ENCODE results near the gene ZNFX1.

The ZNFX1 gene

GRCh38 chr20:49286689-49287551 is 9.1 kb upstream of the ZNFX1 start:
- H3K4me1 Mint-ChIP-seq: peaks cover 38% of the 10 kb centered on the region
- ATAC-seq (ENCODE audit: low read depth): no peak
- no peaks in the 10 kb centered on the region for H3K27me3 Mint-ChIP-seq
- H3K9me3 Mint-ChIP-seq: peaks cover 27% of the 10 kb centered on the region
- H3K4me3 Mint-ChIP-seq: no peak overlapping the region
- DNase-seq (ENCODE audit: low spot score in 2 of 2): no peak
- H3K27ac Mint-ChIP-seq: no peak overlapping the region
- peaks cover 88% of the 10 kb centered on the region for H3K36me3 Mint-ChIP-seq

- no peak overlapping the region for H3K4me3 Mint-ChIP-seq
- H3K27me3 Mint-ChIP-seq: no peaks in the 10 kb centered on the region
- H3K4me1 Mint-ChIP-seq: peaks cover 41% of the 10 kb centered on the region
- H3K27ac Mint-ChIP-seq: peak overlapping the region; percentile 75
- no peak for DNase-seq (ENCODE audit: low spot score in 2 of 2)
- no peak for ATAC-seq (ENCODE audit: low read depth)
- H3K36me3 Mint-ChIP-seq: peaks cover 95% of the 10 kb centered on the region
- peaks cover 27% of the 10 kb centered on the region for H3K9me3 Mint-ChIP-seq
These were observed 8.1 kb upstream of the ZNFX1 start for GRCh38 chr20:49285813-49286494.

GRCh38 chr20:49285233-49285668 is 7.4 kb upstream of the ZNFX1 start:
- Mint-ChIP-seq H3K27ac (peak overlapping the region; percentile 75), H3K36me3 (peaks cover 95% of the 10 kb centered on the region), H3K4me1 (peaks cover 43% of the 10 kb centered on the region), H3K27me3 (no peaks in the 10 kb centered on the region), H3K4me3 (peak overlapping the region; percentile 16), H3K9me3 (peaks cover 28% of the 10 kb centered on the region)
- no peak for ATAC-seq (ENCODE audit: low read depth)
- DNase-seq (ENCODE audit: low spot score in 2 of 2): no peak

- no peak for ATAC-seq (ENCODE audit: low read depth)
- Mint-ChIP-seq H3K36me3 (peaks cover 95% of the 10 kb centered on the region), H3K4me1 (peaks cover 43% of the 10 kb centered on the region), H3K27me3 (no peaks in the 10 kb centered on the region), H3K27ac (peak overlapping the region; percentile 75), H3K4me3 (no peak overlapping the region), H3K9me3 (peaks cover 30% of the 10 kb centered on the region)
- no peak for DNase-seq (ENCODE audit: low spot score in 2 of 2)
These were observed 7.0 kb upstream of the ZNFX1 start for GRCh38 chr20:49284818-49285217.

- Mint-ChIP-seq H3K9me3 (peaks cover 30% of the 10 kb centered on the region), H3K4me1 (peaks cover 41% of the 10 kb centered on the region), H3K4me3 (peak overlapping the region; percentile 45), H3K36me3 (peaks cover 94% of the 10 kb centered on the region), H3K27me3 (no peaks in the 10 kb centered on the region), H3K27ac (peak overlapping the region; percentile 97)
- ATAC-seq (ENCODE audit: low read depth) (no peak), DNase-seq (ENCODE audit: low spot score in 2 of 2) (no peak)
These were observed 6.1 kb upstream of the ZNFX1 start for GRCh38 chr20:49283703-49284625.

- ATAC-seq (ENCODE audit: low read depth) (no peak), DNase-seq (ENCODE audit: low spot score in 2 of 2) (no peak)
- H3K27me3 Mint-ChIP-seq: no peaks in the 10 kb centered on the region
- peak overlapping the region; percentile 60 for H3K4me3 Mint-ChIP-seq
- H3K36me3 Mint-ChIP-seq: peaks cover 86% of the 10 kb centered on the region
- peaks cover 41% of the 10 kb centered on the region for H3K4me1 Mint-ChIP-seq
- peaks cover 30% of the 10 kb centered on the region for H3K9me3 Mint-ChIP-seq
- peak overlapping the region; percentile 97 for H3K27ac Mint-ChIP-seq
These were observed 5.4 kb upstream of the ZNFX1 start for GRCh38 chr20:49283176-49283702.

GRCh38 chr20:49282584-49283171 is 4.8 kb upstream of the ZNFX1 start:
- peak overlapping the region; percentile 97 for H3K27ac Mint-ChIP-seq
- peak overlapping the region; percentile 60 for H3K4me3 Mint-ChIP-seq
- peaks cover 30% of the 10 kb centered on the region for H3K9me3 Mint-ChIP-seq
- no peaks in the 10 kb centered on the region for H3K27me3 Mint-ChIP-seq
- peaks cover 41% of the 10 kb centered on the region for H3K4me1 Mint-ChIP-seq
- peaks cover 81% of the 10 kb centered on the region for H3K36me3 Mint-ChIP-seq
- ATAC-seq (ENCODE audit: low read depth) (no peak), DNase-seq (ENCODE audit: low spot score in 2 of 2) (no peak)

GRCh38 chr20:49281913-49282467 is 4.1 kb upstream of the ZNFX1 start:
- H3K36me3 Mint-ChIP-seq: peaks cover 74% of the 10 kb centered on the region
- no peaks in the 10 kb centered on the region for H3K27me3 Mint-ChIP-seq
- H3K9me3 Mint-ChIP-seq: peaks cover 26% of the 10 kb centered on the region
- ATAC-seq (ENCODE audit: low read depth) (no peak), DNase-seq (ENCODE audit: low spot score in 2 of 2) (no peak)
- H3K4me3 Mint-ChIP-seq: peak overlapping the region; percentile 39
- peaks cover 46% of the 10 kb centered on the region for H3K4me1 Mint-ChIP-seq
- H3K27ac Mint-ChIP-seq: peak overlapping the region; percentile 97

GRCh38 chr20:49281059-49281912 is 3.4 kb upstream of the ZNFX1 start:
- Mint-ChIP-seq H3K4me3 (peak overlapping the region; percentile 39), H3K27me3 (no peaks in the 10 kb centered on the region), H3K27ac (peak overlapping the region; percentile 97), H3K9me3 (peaks cover 25% of the 10 kb centered on the region), H3K4me1 (peaks cover 53% of the 10 kb centered on the region), H3K36me3 (peaks cover 67% of the 10 kb centered on the region)
- DNase-seq (ENCODE audit: low spot score in 2 of 2) (peak in 1 of 2 donors; percentile 42), ATAC-seq (ENCODE audit: low read depth) (no peak)

- Mint-ChIP-seq H3K4me1 (peaks cover 57% of the 10 kb centered on the region), H3K36me3 (peaks cover 60% of the 10 kb centered on the region), H3K27me3 (no peaks in the 10 kb centered on the region), H3K9me3 (peaks cover 22% of the 10 kb centered on the region), H3K4me3 (peak overlapping the region; percentile 98), H3K27ac (peak overlapping the region; percentile 97)
- ATAC-seq (ENCODE audit: low read depth): no peak
- no peak for DNase-seq (ENCODE audit: low spot score in 2 of 2)
These were observed 2.7 kb upstream of the ZNFX1 start for GRCh38 chr20:49280463-49281058.

- Mint-ChIP-seq H3K27me3 (no peaks in the 10 kb centered on the region), H3K9me3 (peaks cover 18% of the 10 kb centered on the region), H3K36me3 (peaks cover 55% of the 10 kb centered on the region), H3K4me1 (peaks cover 54% of the 10 kb centered on the region), H3K27ac (peak overlapping the region; percentile 97), H3K4me3 (peak overlapping the region; percentile 98)
- no peak for DNase-seq (ENCODE audit: low spot score in 2 of 2)
- ATAC-seq (ENCODE audit: low read depth): no peak
These were observed 2.0 kb upstream of the ZNFX1 start for GRCh38 chr20:49279677-49280462.

Measured in memory B cell (primary cell).